OCI-LY1 (cell line): ENCODE data around the gene UST.

ENCODE experiments used
- H2AFZ ChIP-seq: fragments of 200-600 bp; sonication (generic), shearing (Covaris generic); 2 replicates; pipeline ENCODE4 v1.6.0; 2014; ENCODE audit warnings: antibody characterized with exemption, mild to moderate bottlenecking, low read length
- H3F3A ChIP-seq: fragments of 200-600 bp; sonication (generic), shearing (Covaris generic); 2 replicates; pipeline ENCODE4 v1.6.0; 2014; ENCODE audit warnings: mild to moderate bottlenecking, antibody characterized with exemption, low read length, moderate library complexity; ENCODE audit not compliant: insufficient read depth
- H3K27ac ChIP-seq: fragments of 200-600 bp; sonication (generic); 2 replicates; pipeline ENCODE4 v1.5.1; 2014; ENCODE audit warnings: low read length, mixed run types, mild to moderate bottlenecking, low read depth; ENCODE audit not compliant: poor library complexity, severe bottlenecking
- H3K27me3 ChIP-seq: fragments of 200-600 bp; sonication (generic); 2 replicates; pipeline ENCODE4 v1.6.0; 2014; ENCODE audit warnings: antibody characterized with exemption, mild to moderate bottlenecking, low read length, moderate library complexity; ENCODE audit not compliant: insufficient read depth
- H3K36me3 ChIP-seq: fragments of 200-600 bp; sonication (generic); 2 replicates; pipeline ENCODE4 v1.6.1; 2014; ENCODE audit warnings: mild to moderate bottlenecking, antibody characterized with exemption, low read length, moderate library complexity, mixed read lengths; ENCODE audit not compliant: insufficient read depth
- H3K4me1 ChIP-seq: fragments of 200-600 bp; sonication (generic); 2 replicates; pipeline ENCODE4 v1.5.1; 2014; ENCODE audit warnings: mild to moderate bottlenecking, low read length, moderate library complexity; ENCODE audit not compliant: insufficient read depth, severe bottlenecking
- H3K4me2 ChIP-seq: fragments of 200-600 bp; sonication (generic), shearing (Covaris generic); 2 replicates; pipeline ENCODE4 v1.6.1; 2014; ENCODE audit warnings: low read length
- H3K4me3 ChIP-seq: fragments of 200-600 bp; sonication (generic); 2 replicates; pipeline ENCODE4 v1.5.1; 2014; ENCODE audit warnings: low read length, low read depth, mild to moderate bottlenecking, mixed read lengths; ENCODE audit not compliant: poor library complexity, severe bottlenecking
- H3K79me2 ChIP-seq: fragments of 200-600 bp; shearing (Covaris generic); 2 replicates; pipeline ENCODE4 v1.6.1; 2016; ENCODE audit warnings: mixed run types, low read length, mixed read lengths; ENCODE audit not compliant: insufficient read depth
- H3K9ac ChIP-seq: fragments of 200-600 bp; sonication (generic), shearing (Covaris generic); 2 replicates; pipeline ENCODE4 v1.6.1; 2014; ENCODE audit warnings: mild to moderate bottlenecking, low read length, mixed read lengths
- H3K9me2 ChIP-seq: fragments of 200-600 bp; sonication (generic), shearing (Covaris generic); 2 replicates; pipeline ENCODE4 v1.6.1; 2014; ENCODE audit warnings: low read depth, mild to moderate bottlenecking, low read length, mixed read lengths
- H3K9me3 ChIP-seq: fragments of 200-600 bp; shearing (Covaris generic); 2 replicates; pipeline ENCODE4 v1.6.1; 2014; ENCODE audit warnings: low read length, mixed read lengths
- H4K20me1 ChIP-seq: fragments of 200-600 bp; sonication (generic), shearing (Covaris generic); 2 replicates; pipeline ENCODE4 v1.6.0; 2016; ENCODE audit warnings: mild to moderate bottlenecking, low read length; ENCODE audit not compliant: insufficient read depth
- EZH2 ChIP-seq: fragments of 200-600 bp; sonication (generic), shearing (Covaris generic); IDR thresholded peaks from 2 replicates; pipeline ENCODE4 v1.8.0; 2017; ENCODE audit warnings: borderline replicate concordance, mixed run types, mild to moderate bottlenecking, antibody characterized with exemption, low read length, moderate library complexity, mixed read lengths
- TF ChIP-seq, protein P1 (sequence below): fragments of 200-600 bp; sonication (generic), shearing (Covaris generic); IDR thresholded peaks from 2 replicates; pipeline ENCODE4 v1.5.1; 2017; ENCODE audit warnings: mild to moderate bottlenecking, antibody characterized with exemption, low read length, moderate library complexity, mixed read lengths

The UST gene

DNA sequence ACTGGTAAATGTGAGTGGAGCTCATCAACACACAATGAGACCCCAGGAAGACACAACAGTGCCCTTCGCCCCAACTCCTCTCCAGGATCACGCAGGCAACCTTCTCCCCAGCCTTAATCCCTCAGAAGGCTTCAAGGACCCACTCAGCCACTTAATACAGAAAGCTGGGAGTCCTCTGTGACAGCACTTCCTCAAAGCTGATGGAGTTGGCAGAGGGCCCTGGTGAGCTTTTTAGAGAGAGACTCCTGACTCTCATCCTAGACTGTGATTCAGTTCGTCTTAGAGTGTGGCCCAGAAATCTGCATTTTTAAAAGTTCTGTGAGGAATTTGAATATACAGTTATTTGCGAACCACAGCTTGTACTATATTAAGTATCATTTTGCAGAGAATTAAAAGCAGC, 187.7 kb downstream of the UST start:
- no peaks in the 10 kb centered on the region for H3K9me3 ChIP-seq
- no peaks in the 10 kb centered on the region for H3K27me3 ChIP-seq
- no peaks in the 10 kb centered on the region for H3K79me2 ChIP-seq
- TF ChIP-seq EZH2, result no peak
- TF ChIP-seq, protein P1, sequence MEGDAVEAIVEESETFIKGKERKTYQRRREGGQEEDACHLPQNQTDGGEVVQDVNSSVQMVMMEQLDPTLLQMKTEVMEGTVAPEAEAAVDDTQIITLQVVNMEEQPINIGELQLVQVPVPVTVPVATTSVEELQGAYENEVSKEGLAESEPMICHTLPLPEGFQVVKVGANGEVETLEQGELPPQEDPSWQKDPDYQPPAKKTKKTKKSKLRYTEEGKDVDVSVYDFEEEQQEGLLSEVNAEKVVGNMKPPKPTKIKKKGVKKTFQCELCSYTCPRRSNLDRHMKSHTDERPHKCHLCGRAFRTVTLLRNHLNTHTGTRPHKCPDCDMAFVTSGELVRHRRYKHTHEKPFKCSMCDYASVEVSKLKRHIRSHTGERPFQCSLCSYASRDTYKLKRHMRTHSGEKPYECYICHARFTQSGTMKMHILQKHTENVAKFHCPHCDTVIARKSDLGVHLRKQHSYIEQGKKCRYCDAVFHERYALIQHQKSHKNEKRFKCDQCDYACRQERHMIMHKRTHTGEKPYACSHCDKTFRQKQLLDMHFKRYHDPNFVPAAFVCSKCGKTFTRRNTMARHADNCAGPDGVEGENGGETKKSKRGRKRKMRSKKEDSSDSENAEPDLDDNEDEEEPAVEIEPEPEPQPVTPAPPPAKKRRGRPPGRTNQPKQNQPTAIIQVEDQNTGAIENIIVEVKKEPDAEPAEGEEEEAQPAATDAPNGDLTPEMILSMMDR, result no peak
- H3K9me2 ChIP-seq, result no peaks in the 10 kb centered on the region
- H2AFZ ChIP-seq, result no peak overlapping the region
- no peak overlapping the region for H3K27ac ChIP-seq
- H4K20me1 ChIP-seq, result no peaks in the 10 kb centered on the region
- no peak overlapping the region for H3K4me3 ChIP-seq
- H3K4me2 ChIP-seq, result no peak overlapping the region
- H3K4me1 ChIP-seq, result no peaks in the 10 kb centered on the region
- H3K9ac ChIP-seq, result no peak overlapping the region
- H3K36me3 ChIP-seq, result no peaks in the 10 kb centered on the region
- no peaks in the 10 kb centered on the region for H3F3A ChIP-seq

DNA sequence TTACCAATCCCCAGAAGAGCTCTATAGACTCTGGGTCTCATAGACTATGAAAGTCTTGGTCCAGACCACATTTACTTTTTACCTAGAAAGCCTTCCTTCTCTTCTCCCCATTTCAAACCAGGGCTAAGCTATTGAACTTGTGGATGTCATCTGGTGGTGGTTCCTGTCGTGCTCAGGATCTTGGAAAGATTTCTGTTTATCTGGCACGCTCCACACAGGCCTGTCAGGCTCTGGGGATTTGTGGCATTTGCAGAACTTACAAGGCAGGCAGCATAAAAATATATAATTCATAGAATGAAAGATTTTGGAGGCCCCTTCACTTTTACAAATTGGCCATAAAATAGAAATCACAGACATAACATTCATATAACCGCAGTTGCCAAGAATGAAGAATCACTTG, 188.1 kb downstream of the UST start:
- TF ChIP-seq, protein P1, result no peak
- TF ChIP-seq EZH2, result no peak
- H3K36me3 ChIP-seq, result no peaks in the 10 kb centered on the region
- H3K9me3 ChIP-seq, result no peaks in the 10 kb centered on the region
- no peaks in the 10 kb centered on the region for H3K79me2 ChIP-seq
- no peaks in the 10 kb centered on the region for H3K4me1 ChIP-seq
- H3K27me3 ChIP-seq, result no peaks in the 10 kb centered on the region
- H3K27ac ChIP-seq, result no peak overlapping the region
- no peak overlapping the region for H3K4me3 ChIP-seq
- H3K4me2 ChIP-seq, result no peak overlapping the region
- H3K9me2 ChIP-seq, result no peaks in the 10 kb centered on the region
- H3F3A ChIP-seq, result no peaks in the 10 kb centered on the region
- H3K9ac ChIP-seq, result no peak overlapping the region
- no peaks in the 10 kb centered on the region for H4K20me1 ChIP-seq
- H2AFZ ChIP-seq, result no peak overlapping the region

DNA sequence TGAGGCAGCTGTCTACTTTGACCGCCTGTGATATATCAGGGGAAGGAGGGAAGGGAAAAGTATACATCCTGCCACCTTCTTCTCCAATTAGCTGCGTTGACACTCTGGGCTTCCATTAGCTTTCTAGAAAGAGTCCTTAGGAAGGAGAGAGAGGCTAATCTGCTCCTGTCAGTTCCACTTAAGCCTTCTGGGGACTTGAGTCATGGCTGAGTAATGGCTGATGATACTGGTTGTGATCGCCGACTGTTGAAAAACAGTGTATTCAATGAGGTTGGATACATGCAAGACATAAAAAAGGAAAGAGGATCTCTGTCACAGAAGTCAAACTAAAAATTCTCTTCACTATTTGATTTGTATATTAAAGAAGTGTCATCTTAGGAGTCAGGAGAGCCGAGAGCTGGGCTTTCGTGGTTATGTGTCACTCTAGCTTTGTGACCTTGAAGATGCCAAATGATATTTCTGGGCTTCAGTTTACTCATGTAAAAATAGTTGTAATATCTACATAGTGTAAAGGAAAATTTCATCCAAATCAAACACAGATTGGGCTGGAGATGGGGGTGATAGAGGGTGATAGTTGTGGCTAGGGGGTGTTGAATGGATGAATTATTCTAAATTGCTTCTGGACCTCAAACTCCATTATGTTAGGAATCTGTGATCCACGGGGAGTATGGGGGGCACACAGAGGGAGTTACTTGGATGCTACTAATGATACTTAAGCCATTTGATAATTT, 189.0 kb downstream of the UST start:
- H3F3A ChIP-seq, result no peaks in the 10 kb centered on the region
- no peaks in the 10 kb centered on the region for H3K9me2 ChIP-seq
- no peaks in the 10 kb centered on the region for H3K79me2 ChIP-seq
- no peaks in the 10 kb centered on the region for H3K4me1 ChIP-seq
- TF ChIP-seq, protein P1, result no peak
- TF ChIP-seq EZH2, result no peak
- H3K36me3 ChIP-seq, result no peaks in the 10 kb centered on the region
- H3K9me3 ChIP-seq, result no peaks in the 10 kb centered on the region
- no peak overlapping the region for H2AFZ ChIP-seq
- H3K27me3 ChIP-seq, result no peaks in the 10 kb centered on the region
- H3K4me2 ChIP-seq, result no peak overlapping the region
- H3K4me3 ChIP-seq, result no peak overlapping the region
- no peaks in the 10 kb centered on the region for H4K20me1 ChIP-seq
- no peak overlapping the region for H3K27ac ChIP-seq
- H3K9ac ChIP-seq, result no peak overlapping the region
